ENCODE measurements around the gene NKIRAS2.

The NKIRAS2 gene

DNA sequence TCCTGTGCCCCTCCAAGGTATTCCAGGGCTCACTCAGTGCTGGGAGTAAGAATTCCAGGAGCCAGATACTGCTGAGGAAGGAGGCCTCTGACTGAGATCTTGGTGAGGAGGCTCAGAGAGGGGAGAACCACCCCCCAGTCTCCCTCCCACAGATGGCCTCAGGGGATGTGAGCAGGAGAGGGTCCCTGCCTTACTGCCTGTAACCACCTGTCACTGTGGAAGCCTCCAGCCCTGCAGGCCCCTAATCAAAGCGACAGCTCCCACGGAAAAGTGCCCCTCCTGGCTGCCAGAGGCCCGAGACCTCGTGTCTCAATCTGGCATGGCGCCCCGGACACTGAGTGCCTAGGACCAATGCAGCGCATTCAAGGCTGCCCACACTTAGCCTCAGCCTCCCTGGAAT is 38.2 kb downstream of the NKIRAS2 start:
- DNase-seq, result no peak

DNA sequence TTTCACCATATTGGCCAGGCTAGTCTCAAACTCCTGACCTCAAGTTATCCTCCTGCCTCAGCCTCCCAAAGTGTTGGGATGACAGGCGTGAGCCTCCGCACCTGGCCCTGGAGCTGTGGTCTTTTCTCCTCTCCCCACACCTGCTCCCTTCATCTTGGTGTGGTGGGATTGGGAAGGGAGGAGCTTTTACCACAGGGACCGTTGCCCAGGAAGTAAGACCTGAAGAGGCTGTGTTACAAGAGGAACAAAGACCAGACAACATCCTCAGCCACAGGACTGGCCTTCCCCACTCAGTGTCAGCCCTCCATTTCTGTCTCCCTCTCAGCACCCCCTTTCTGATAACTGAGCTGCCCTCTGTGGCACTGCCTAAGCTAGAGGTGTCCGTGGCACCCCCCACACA is 39.9 kb downstream of the NKIRAS2 start:
- no peak for DNase-seq

- no peak for DNase-seq
These were observed 40.3 kb downstream of the NKIRAS2 start for GRCh38 chr17:42060231-42060630.

DNA sequence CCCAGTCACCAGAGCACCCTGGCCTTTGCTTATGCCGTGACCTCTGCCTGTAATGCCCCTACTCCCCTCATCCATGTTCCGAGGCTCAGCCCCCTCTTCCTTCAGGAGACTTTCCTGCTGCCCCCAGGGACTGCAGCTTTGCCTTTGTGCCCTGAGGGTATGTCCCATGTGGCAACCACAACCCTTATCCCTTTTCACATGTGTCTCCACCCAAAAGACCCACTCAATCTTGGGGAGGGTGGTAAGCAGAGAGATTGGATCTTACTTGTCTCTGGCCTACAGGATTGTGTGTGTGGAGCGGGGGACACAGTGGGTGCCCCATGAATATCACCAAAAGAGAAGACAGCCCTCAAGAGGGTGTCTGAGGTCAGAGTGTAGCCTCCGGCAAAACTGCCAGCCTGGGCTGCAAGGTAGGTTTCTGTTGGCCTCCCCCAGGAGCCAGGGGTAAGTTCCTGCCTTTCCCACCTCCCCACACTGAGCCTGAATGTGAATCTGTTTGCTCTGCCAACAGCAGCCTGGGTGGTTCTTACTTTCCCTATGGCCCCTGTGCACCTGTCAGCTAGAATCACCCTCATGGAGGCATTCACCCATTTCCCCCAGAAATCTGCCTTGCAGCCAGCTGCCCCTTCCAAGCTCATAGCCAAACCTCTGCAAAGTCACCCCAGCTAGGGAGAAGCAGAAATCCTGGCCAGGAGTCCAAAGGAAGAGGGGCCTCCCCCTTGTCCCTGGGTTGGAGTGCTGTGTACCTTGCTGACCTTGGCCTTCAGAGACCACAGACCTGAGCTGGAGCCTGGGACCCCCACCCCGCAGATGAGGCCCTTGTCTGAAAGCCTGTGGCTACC is 42.0 kb downstream of the NKIRAS2 start:
- no peak for DNase-seq

- no peak for DNase-seq
These were observed 42.8 kb downstream of the NKIRAS2 start for GRCh38 chr17:42062681-42063080.

DNA sequence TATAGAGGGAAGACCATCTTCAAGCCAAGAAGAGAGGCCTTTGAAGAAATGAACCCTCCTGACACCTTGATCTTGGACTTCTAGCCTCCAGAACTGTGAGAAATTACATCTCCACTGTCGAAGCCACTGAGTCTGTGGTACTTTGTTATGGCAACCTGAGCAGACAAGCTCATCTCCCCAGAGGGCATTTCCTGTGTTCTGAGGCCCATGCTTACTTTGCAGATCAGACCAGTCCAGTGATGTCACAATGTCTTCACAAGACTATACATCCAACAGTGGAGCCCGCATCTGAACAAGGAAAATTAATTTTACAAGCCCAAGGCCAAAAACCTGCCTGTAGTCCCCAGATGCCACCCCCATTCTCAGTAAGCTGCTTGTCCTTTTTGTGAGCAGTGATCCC is 45.3 kb downstream of the NKIRAS2 start:
- DNase-seq, result no peak

GRCh38 chr17:42067371-42068091 is 47.6 kb downstream of the NKIRAS2 start:
- DNase-seq, result peak; percentile 79

- no peak for DNase-seq
These were observed 49.1 kb downstream of the NKIRAS2 start for GRCh38 chr17:42068979-42069378.

- peak; percentile 17 for DNase-seq
These were observed 51.9 kb downstream of the NKIRAS2 start for GRCh38 chr17:42071810-42072209.

DNA sequence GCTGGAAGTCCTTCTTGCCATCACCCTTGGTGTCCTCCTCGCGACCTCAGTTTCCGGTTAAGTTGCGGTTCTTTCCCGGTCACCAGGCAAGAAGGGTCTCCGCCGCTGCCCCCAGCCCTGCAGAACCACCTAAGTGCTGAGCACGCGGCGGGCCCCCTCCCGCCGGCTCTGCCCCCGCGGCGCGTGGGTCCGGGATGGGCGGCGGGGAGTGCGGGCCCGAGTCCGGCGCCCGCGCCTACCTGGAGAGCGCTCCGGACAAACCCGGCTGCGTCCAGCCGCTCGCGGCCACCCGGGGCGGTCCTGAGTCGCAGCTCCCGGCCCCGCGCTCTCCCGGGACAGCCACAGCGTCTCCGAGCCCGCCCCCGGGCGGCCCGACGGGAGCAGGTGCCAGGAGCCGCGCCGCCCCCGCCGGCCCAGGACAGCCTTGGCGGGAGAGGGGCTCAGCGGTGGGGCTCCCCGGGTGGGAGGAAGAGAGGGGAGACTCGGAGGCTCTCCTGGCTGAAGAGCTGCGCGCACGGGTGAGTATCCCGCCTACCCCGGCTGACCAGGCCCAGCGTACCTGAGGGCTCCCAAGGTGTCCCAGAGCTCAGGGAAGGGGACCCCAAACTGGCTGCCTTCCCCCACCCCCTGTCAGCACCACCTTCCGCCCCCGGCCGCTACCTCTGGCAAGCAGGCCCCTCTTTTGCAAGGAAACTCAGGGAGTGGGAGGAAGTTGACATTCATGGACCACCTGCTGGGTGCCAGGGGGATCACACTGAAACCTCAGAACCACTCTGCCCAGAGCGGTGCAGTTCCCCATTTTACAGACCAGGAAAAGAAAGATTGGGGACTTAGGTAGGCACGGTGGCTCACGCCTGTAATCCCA is 52.7 kb downstream of the NKIRAS2 start:
- DNase-seq, result peak; percentile 23
